HEK293 (cell line): ENCODE results near the gene KPNA2.
"Not testable (repeated sequence)": the region's sequence is repeated elsewhere in the genome, so short reads cannot be mapped to it uniquely, and the experiment has no call there.

Source experiments
- CTCF ChIA-PET: fragments of 350-600 bp; formaldehyde crosslinking; extraction: SDS; loops from one replicate; lab custom pipeline; 2021; ENCODE audit warnings: antibody characterized with exemption; lab: Yijun Ruan, JAX
- POLR2A ChIA-PET: fragments of 300-600 bp; formaldehyde crosslinking; extraction: SDS; loops from one replicate; lab custom pipeline; 2020; ENCODE audit warnings: antibody characterized with exemption, inconsistent platforms; lab: Yijun Ruan, JAX
- H3K27ac ChIP-seq: fragments of 200-500 bp; sonication (Bioruptor generic); 2 replicates; pipeline ENCODE4 v1.5.1; 2014; ENCODE audit warnings: low read depth, low read length, control low read depth, inconsistent platforms; ENCODE audit errors: extremely low read depth
- H3K36me3 ChIP-seq, 2 experiments: fragments of 200-500 bp in 1 of 2; sonication (Bioruptor generic) in 1 of 2; 1 replicate in 1 of 2; 2 replicates in 1 of 2; pipeline ENCODE4 v1.5.1; 2014 to 2017; ENCODE audit warnings: inconsistent platforms in 2 of 2, low read length in 2 of 2; ENCODE audit not compliant: control insufficient read depth in 2 of 2, insufficient read depth in 1 of 2
- H3K4me1 ChIP-seq: fragments of 200-500 bp; sonication (Bioruptor generic); 2 replicates; pipeline ENCODE4 v1.5.1; 2014; ENCODE audit warnings: mild to moderate bottlenecking, low read length, inconsistent platforms; ENCODE audit not compliant: control insufficient read depth, insufficient read depth
- H3K4me3 ChIP-seq: 2 replicates; pipeline ENCODE4 v1.5.1; 2011; ENCODE audit warnings: low read depth, mild to moderate bottlenecking, control low read depth, low read length, moderate library complexity
- H3K9me3 ChIP-seq: fragments of 200-500 bp; sonication (Bioruptor generic); 2 replicates; pipeline ENCODE4 v1.5.1; 2014; ENCODE audit warnings: low read depth, low read length, inconsistent platforms; ENCODE audit not compliant: control insufficient read depth, insufficient read depth
- GFI1B ChIP-seq: fragments of 450-650 bp; formaldehyde crosslinking; IDR thresholded peaks from 2 replicates; pipeline ENCODE4 v1.5.1; 2016; ENCODE audit warnings: missing biosample characterization, missing genetic modification characterization
- KLF16 ChIP-seq: fragments of 450-650 bp; formaldehyde crosslinking; IDR thresholded peaks from 2 replicates; pipeline ENCODE4 v1.5.1; 2017; ENCODE audit warnings: missing biosample characterization, missing genetic modification characterization
- YY1 ChIP-seq: fragments of 450-650 bp; formaldehyde crosslinking; IDR thresholded peaks from 2 replicates; pipeline ENCODE4 v1.5.1; 2018; ENCODE audit warnings: missing biosample characterization, missing genetic modification characterization
- ZBTB20 ChIP-seq: fragments of 450-650 bp; formaldehyde crosslinking; IDR thresholded peaks from 2 replicates; pipeline ENCODE4 v1.5.1; 2016; ENCODE audit warnings: missing biosample characterization, missing genetic modification characterization
- ZBTB48 ChIP-seq: fragments of 450-650 bp; formaldehyde crosslinking; IDR thresholded peaks from 2 replicates; pipeline ENCODE4 v1.5.1; 2016; ENCODE audit warnings: missing biosample characterization, missing genetic modification characterization
- ZBTB8A ChIP-seq: fragments of 450-650 bp; formaldehyde crosslinking; IDR thresholded peaks from 2 replicates; pipeline ENCODE4 v1.5.1; 2016; ENCODE audit warnings: missing biosample characterization, missing genetic modification characterization
- ZFHX2 ChIP-seq: fragments of 450-650 bp; formaldehyde crosslinking; conservative IDR thresholded peaks from 2 replicates; pipeline ENCODE4 v1.5.1; 2016; ENCODE audit warnings: missing biosample characterization, missing genetic modification characterization
- ZIC2 ChIP-seq: fragments of 450-650 bp; formaldehyde crosslinking; IDR thresholded peaks from 2 replicates; pipeline ENCODE4 v1.5.1; 2016; ENCODE audit warnings: missing biosample characterization, missing genetic modification characterization
- ZNF335 ChIP-seq: fragments of 450-650 bp; formaldehyde crosslinking; conservative IDR thresholded peaks from 2 replicates; pipeline ENCODE4 v1.5.1; 2016; ENCODE audit warnings: missing biosample characterization, missing genetic modification characterization
- TF ChIP-seq, protein P1 (sequence below): fragments of 450-650 bp; formaldehyde crosslinking; conservative IDR thresholded peaks from 2 replicates; pipeline ENCODE4 v1.5.1; 2016; ENCODE audit warnings: low read depth, missing biosample characterization, missing genetic modification characterization
- TF ChIP-seq, protein P2 (sequence below): fragments of 450-650 bp; formaldehyde crosslinking; IDR thresholded peaks from 2 replicates; pipeline ENCODE4 v1.5.1; 2016; ENCODE audit warnings: missing biosample characterization, missing genetic modification characterization
- TF ChIP-seq, protein P3 (sequence below): fragments of 450-650 bp; formaldehyde crosslinking; IDR thresholded peaks from 2 replicates; pipeline ENCODE4 v1.5.1; 2016; ENCODE audit warnings: missing biosample characterization, missing genetic modification characterization
- TF ChIP-seq, protein P4 (sequence below): fragments of 450-650 bp; formaldehyde crosslinking; IDR thresholded peaks from 2 replicates; pipeline ENCODE4 v1.5.1; 2016; ENCODE audit warnings: missing biosample characterization, missing genetic modification characterization

The KPNA2 gene

DNA sequence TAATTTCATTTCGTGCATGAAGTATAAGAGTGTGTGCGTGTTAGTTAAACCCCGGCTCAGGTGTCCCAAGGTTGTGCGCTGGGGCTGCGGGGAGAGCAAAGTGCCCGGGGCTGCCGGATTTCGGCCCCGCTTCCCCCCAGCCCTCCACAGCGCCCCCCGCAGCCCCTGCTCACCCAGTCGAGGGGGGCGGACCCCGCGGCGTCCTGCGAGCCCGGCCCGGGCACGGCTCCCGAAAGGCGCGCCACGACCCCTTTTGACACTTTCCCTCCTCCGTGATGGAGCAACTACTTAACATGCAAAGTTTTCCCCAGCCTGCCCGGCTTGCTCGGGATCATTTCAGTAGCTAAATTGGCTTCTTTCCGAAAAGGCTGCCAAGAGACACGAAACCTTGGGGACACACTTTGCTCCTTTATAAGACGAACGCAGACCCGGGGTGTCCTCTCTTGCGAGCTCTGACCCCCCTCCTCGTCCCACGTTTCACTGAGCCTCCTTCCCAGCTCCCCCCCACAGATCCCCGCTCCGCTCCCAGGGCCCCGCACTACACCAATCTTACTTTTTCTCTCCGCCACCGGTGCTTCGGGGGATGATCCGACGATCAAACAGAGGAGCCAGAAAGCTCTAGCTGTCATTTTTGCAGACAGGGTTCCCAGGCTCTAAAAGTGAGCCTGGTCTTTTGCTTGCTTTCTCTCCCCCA lies 39.8 kb upstream of the KPNA2 start (continued):
- peak; percentile 75 for TF ChIP-seq ZBTB8A (tag by site-specific recombination)
- TF ChIP-seq YY1 = no peak
- TF ChIP-seq, protein P1, sequence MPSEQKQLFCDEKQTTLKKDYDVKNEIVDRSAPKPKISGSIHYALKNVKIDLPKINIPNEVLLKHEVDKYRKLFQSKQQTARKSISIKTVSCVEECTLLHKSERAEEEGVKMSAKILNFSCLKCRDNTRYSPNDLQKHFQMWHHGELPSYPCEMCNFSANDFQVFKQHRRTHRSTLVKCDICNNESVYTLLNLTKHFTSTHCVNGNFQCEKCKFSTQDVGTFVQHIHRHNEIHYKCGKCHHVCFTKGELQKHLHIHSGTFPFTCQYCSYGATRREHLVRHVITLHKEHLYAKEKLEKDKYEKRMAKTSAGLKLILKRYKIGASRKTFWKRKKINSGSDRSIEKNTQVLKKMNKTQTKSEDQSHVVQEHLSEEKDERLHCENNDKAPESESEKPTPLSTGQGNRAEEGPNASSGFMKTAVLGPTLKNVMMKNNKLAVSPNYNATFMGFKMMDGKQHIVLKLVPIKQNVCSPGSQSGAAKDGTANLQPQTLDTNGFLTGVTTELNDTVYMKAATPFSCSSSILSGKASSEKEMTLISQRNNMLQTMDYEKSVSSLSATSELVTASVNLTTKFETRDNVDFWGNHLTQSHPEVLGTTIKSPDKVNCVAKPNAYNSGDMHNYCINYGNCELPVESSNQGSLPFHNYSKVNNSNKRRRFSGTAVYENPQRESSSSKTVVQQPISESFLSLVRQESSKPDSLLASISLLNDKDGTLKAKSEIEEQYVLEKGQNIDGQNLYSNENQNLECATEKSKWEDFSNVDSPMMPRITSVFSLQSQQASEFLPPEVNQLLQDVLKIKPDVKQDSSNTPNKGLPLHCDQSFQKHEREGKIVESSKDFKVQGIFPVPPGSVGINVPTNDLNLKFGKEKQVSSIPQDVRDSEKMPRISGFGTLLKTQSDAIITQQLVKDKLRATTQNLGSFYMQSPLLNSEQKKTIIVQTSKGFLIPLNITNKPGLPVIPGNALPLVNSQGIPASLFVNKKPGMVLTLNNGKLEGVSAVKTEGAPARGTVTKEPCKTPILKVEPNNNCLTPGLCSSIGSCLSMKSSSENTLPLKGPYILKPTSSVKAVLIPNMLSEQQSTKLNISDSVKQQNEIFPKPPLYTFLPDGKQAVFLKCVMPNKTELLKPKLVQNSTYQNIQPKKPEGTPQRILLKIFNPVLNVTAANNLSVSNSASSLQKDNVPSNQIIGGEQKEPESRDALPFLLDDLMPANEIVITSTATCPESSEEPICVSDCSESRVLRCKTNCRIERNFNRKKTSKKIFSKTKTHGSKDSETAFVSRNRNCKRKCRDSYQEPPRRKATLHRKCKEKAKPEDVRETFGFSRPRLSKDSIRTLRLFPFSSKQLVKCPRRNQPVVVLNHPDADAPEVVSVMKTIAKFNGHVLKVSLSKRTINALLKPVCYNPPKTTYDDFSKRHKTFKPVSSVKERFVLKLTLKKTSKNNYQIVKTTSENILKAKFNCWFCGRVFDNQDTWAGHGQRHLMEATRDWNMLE = 0 out of 2 replicates have a peak, but pooled peaks have one; percentile 7
- TF ChIP-seq ZNF335 (tag by site-specific recombination) = 0 out of 2 replicates have a peak, but pooled peaks have one; percentile 36
- peak; percentile 57; the same call in 1 of the 2 replicates for TF ChIP-seq KLF16
- 0 out of 2 replicates have a peak, but pooled peaks have one; percentile 14 for TF ChIP-seq ZIC2 (tag by site-specific recombination)
- TF ChIP-seq, protein P2, sequence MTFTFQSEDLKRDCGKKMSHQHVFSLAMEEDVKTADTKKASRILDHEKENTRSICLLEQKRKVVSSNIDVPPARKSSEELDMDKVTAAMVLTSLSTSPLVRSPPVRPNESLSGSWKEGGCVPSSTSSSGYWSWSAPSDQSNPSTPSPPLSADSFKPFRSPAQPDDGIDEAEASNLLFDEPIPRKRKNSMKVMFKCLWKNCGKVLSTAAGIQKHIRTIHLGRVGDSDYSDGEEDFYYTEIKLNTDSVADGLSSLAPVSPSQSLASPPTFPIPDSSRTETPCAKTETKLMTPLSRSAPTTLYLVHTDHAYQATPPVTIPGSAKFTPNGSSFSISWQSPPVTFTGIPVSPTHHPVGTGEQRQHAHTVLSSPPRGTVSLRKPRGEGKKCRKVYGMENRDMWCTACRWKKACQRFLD (tag by site-specific recombination) = no peak
- peak; percentile 86 for TF ChIP-seq ZBTB20 (tag by site-specific recombination)
- TF ChIP-seq GFI1B (tag by site-specific recombination) = no peak
- TF ChIP-seq, protein P3, sequence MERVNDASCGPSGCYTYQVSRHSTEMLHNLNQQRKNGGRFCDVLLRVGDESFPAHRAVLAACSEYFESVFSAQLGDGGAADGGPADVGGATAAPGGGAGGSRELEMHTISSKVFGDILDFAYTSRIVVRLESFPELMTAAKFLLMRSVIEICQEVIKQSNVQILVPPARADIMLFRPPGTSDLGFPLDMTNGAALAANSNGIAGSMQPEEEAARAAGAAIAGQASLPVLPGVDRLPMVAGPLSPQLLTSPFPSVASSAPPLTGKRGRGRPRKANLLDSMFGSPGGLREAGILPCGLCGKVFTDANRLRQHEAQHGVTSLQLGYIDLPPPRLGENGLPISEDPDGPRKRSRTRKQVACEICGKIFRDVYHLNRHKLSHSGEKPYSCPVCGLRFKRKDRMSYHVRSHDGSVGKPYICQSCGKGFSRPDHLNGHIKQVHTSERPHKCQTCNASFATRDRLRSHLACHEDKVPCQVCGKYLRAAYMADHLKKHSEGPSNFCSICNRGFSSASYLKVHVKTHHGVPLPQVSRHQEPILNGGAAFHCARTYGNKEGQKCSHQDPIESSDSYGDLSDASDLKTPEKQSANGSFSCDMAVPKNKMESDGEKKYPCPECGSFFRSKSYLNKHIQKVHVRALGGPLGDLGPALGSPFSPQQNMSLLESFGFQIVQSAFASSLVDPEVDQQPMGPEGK (tag by site-specific recombination) = peak; percentile 84
- TF ChIP-seq, protein P4, sequence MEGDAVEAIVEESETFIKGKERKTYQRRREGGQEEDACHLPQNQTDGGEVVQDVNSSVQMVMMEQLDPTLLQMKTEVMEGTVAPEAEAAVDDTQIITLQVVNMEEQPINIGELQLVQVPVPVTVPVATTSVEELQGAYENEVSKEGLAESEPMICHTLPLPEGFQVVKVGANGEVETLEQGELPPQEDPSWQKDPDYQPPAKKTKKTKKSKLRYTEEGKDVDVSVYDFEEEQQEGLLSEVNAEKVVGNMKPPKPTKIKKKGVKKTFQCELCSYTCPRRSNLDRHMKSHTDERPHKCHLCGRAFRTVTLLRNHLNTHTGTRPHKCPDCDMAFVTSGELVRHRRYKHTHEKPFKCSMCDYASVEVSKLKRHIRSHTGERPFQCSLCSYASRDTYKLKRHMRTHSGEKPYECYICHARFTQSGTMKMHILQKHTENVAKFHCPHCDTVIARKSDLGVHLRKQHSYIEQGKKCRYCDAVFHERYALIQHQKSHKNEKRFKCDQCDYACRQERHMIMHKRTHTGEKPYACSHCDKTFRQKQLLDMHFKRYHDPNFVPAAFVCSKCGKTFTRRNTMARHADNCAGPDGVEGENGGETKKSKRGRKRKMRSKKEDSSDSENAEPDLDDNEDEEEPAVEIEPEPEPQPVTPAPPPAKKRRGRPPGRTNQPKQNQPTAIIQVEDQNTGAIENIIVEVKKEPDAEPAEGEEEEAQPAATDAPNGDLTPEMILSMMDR = peak; percentile 77
- TF ChIP-seq ZBTB48 (tag by site-specific recombination) = peak; percentile 20

DNA sequence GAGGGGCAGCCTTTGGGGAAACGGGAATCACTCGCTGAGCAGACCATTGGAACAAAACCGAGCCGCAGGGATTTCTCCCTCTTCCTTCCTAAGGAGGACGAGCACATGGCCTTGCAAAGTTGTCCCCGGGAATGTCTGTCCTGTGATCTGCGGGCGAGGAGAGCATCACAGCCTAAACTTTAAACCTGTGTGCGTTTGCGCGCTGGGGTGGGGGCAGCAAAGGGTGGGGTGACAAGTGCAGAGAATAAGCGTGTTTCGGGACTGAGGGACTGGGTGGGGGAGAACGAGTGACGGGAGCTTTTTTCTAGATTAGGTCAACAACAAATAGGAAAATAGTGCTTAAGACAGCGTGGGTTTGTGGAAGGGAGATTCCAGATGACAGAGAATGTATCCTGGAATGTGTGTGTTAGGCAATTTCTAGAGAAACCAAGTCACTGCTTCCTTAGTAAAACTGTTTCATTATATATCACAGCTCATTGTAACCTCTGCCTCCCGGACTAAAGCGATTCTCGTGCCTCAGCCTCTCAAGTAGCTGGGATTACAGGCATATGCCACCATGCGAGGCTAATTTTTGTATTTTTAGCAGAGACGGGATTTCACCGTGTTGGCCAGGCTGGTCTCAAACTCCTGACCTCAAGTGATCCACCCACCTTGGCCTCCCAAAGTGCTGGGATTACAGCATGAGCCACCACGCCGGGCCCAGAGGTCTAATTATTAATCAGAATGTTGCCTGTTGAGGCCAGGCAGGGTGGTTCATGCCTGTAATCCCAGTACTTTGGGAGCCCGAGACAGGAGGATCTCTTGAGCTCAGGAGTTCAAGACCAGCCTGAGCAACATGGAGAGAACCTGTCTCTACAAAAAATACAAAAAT lies 39.0 kb upstream of the KPNA2 start, which contains the start of gene C17orf58:
Gene C17orf58 (minus strand): TSS at position 169 of the 871 bp plus-strand sequence. CDS start 271 bp downstream, outside the sequence.
- H3K4me1 ChIP-seq = peaks cover 12% of the 10 kb centered on the region
- H3K27ac ChIP-seq = peak within 1 kb of the TSS; percentile 71; the same call in 1 of the 2 replicates
- not testable (repeated sequence) for H3K36me3 ChIP-seq, H3K9me3 ChIP-seq
- ChIA-PET POLR2A (interaction anchor here (2.2 to 2.9 kb wide), 2 partner anchors 24 to 40 kb away, joined by 9 to 13 read pairs; partner anchors contain the start of gene KPNA2), CTCF (interaction anchor here (0.6 to 7.0 kb wide), 6 partner anchors 10 to 622 kb away, joined by 3 to 42 read pairs (median 4); no protein-coding TSS in a partner anchor)
- TF ChIP-seq ZFHX2 (tag by site-specific recombination) = 0 out of 2 replicates have a peak, but pooled peaks have one; percentile 14
- H3K4me3 ChIP-seq = peak within 1 kb of the TSS; percentile 51
